GM21723 (cell line): Measurements from ENCODE around the gene CBX6.
"Not testable (repeated sequence)": the region's sequence is repeated elsewhere in the genome, so short reads cannot be mapped to it uniquely, and the experiment has no call there.

ENCODE experiments used
- ATAC-seq: cut with Tn5 transposase; IDR thresholded peaks from one replicate; pipeline ENCODE4 v1.9.1; 2021; ENCODE audit warnings: mild to moderate bottlenecking, moderate library complexity; ENCODE audit not compliant: unreplicated experiment

The CBX6 gene

GRCh38 chr22:38861170-38861876, 10.7 kb downstream of the CBX6 start:
- no peak for ATAC-seq

GRCh38 chr22:38860283-38861169, 11.5 kb downstream of the CBX6 start:
- ATAC-seq = no peak

GRCh38 chr22:38859581-38860282, 12.3 kb downstream of the CBX6 start:
- ATAC-seq = no peak

GRCh38 chr22:38858492-38858891, 13.5 kb downstream of the CBX6 start:
- no peak for ATAC-seq

GRCh38 chr22:38854476-38854875, 17.5 kb downstream of the CBX6 start:
- not testable (repeated sequence) for ATAC-seq

- not testable (repeated sequence) for ATAC-seq
These were observed 18.1 kb downstream of the CBX6 start for GRCh38 chr22:38853883-38854282.

- ATAC-seq = no peak
These were observed 18.8 kb downstream of the CBX6 start for GRCh38 chr22:38853196-38853651.

- no peak for ATAC-seq
These were observed 19.5 kb downstream of the CBX6 start for GRCh38 chr22:38852522-38852921.

GRCh38 chr22:38850941-38851849, 20.8 kb downstream of the CBX6 start:
- no peak for ATAC-seq

- no peak for ATAC-seq
These were observed 21.6 kb downstream of the CBX6 start for GRCh38 chr22:38850399-38850798.

GRCh38 chr22:38849811-38850210, 22.2 kb downstream of the CBX6 start:
- no peak for ATAC-seq

GRCh38 chr22:38846412-38846811, 25.6 kb downstream of the CBX6 start:
- no peak for ATAC-seq

GRCh38 chr22:38845004-38845740, 26.8 kb downstream of the CBX6 start:
- no peak for ATAC-seq

GRCh38 chr22:38844315-38845003, 27.6 kb downstream of the CBX6 start:
- no peak for ATAC-seq

GRCh38 chr22:38843657-38844314, 28.2 kb downstream of the CBX6 start, which contains the start of gene NPTXR:
TSS of gene NPTXR (minus strand) at chr22:38844028.
- ATAC-seq = no peak

- no peak for ATAC-seq
These were observed 28.8 kb downstream of the CBX6 start for GRCh38 chr22:38843201-38843656.

GRCh38 chr22:38842512-38843200, 29.4 kb downstream of the CBX6 start:
- no peak for ATAC-seq

- ATAC-seq = no peak
These were observed 30.4 kb downstream of the CBX6 start for GRCh38 chr22:38841635-38842034.
